GM23248 (cell line): ENCODE results near the gene POLRMT.

Source experiments
- EZH2 ChIP-seq: fragments of 200-600 bp; sonication (generic); IDR thresholded peaks from 2 replicates; pipeline ENCODE4 v1.6.1; 2018; ENCODE audit warnings: antibody characterized with exemption, mild to moderate bottlenecking; ENCODE audit not compliant: insufficient read depth, poor library complexity, severe bottlenecking
- EZH2phosphoT487 ChIP-seq: fragments of 200-600 bp; sonication (generic); IDR thresholded peaks from 2 replicates; pipeline ENCODE4 v1.6.1; 2018; ENCODE audit warnings: antibody characterized with exemption, moderate library complexity, mild to moderate bottlenecking, low read depth; ENCODE audit not compliant: insufficient read depth

- no peak for TF ChIP-seq EZH2
- no peak for TF ChIP-seq EZH2phosphoT487
These were observed 31.6 kb upstream of the POLRMT start for GRCh38 chr19:664913-665443.
